ENCODE measurements around the gene TRIM8.

GRCh38 chr10:102673819-102674511 is 29.7 kb downstream of the TRIM8 start:
- TF ChIP-seq CTCF (IDR thresholded peaks at IDR 0.05), result no peak
- no peak for TF ChIP-seq EP300 (IDR thresholded peaks at IDR 0.05)
